Thoracic aorta (tissue), 2 donors: ENCODE results near the gene TNFRSF14. TPM values are rescaled to one million over a fixed set of nuclear protein-coding genes. Genes with fewer than 3 reads are reported as not detected.

Experiments
- ATAC-seq: fragments of 150-250 bp; one replicate; pipeline ENCODE4 v1.8.0; 2017; ENCODE audit warnings: low read depth; ENCODE audit not compliant: insufficient number of reproducible peaks, low FRiP score
- DNase-seq: peaks from one replicate; pipeline ENCODE4 v3.0.0-alpha.2; 2020; ENCODE audit warnings: low spot score
- H3K27ac ChIP-seq, 2 donors: fragments of 200-600 bp; sonication (generic); 1 replicate in 1 of 2; 2 replicates in 1 of 2; pipeline ENCODE4 v1.5.1; 2016; ENCODE audit warnings: mild to moderate bottlenecking in 2 of 2, moderate library complexity in 2 of 2
- H3K27me3 ChIP-seq: fragments of 200-600 bp; sonication (generic); replicated peaks from 2 replicates; pipeline ENCODE4 v1.6.0; 2016; ENCODE audit warnings: mild to moderate bottlenecking; ENCODE audit not compliant: insufficient read depth
- H3K36me3 ChIP-seq: fragments of 200-600 bp; sonication (generic); one replicate; pipeline ENCODE4 v1.5.1; 2016
- H3K4me1 ChIP-seq, 2 donors: fragments of 200-600 bp; sonication (generic); 1 replicate in 1 of 2; 2 replicates in 1 of 2; pipeline versions ENCODE4 v1.5.1 to v1.6.0; 2016; ENCODE audit warnings: low read depth in 2 of 2, mild to moderate bottlenecking in 1 of 2; ENCODE audit not compliant: control insufficient read depth in 1 of 2
- H3K4me3 ChIP-seq: fragments of 200-600 bp; sonication (generic); 2 replicates; pipeline ENCODE4 v1.5.1; 2016; ENCODE audit warnings: mild to moderate bottlenecking
- H3K9me3 ChIP-seq: fragments of 200-600 bp; sonication (generic); 2 replicates; pipeline ENCODE4 v1.5.1; 2016
- CTCF ChIP-seq: fragments of 200-600 bp; sonication (generic); IDR thresholded peaks from one replicate; pipeline ENCODE4 v1.5.1; 2019; ENCODE audit warnings: antibody characterized with exemption
- total RNA-seq, 2 donors: library from RNA; depleted of rRNA; stranded (reverse); fragments of >200 nt; gene quantifications; one replicate each; pipeline versions ENCODE4 v1.1.0 to v1.2.3, GENCODE V29; 2016

TNFRSF14 gene
- total RNA-seq, 2 donors from 2014 or later = 29.6 to 55.6 TPM

GRCh38 chr1:2557482-2558400, 1.6 kb downstream of the TNFRSF14 start:
- no peak for TF ChIP-seq CTCF
- Histone ChIP-seq H3K4me3 (peak overlapping the region; percentile 95), H3K27ac (no peak overlapping the region), H3K4me1 (peaks cover 15 to 28% of the 10 kb centered on the region in 2 donors), H3K9me3 (no peaks in the 10 kb centered on the region), H3K36me3 (no peaks in the 10 kb centered on the region), H3K27me3 (no peaks in the 10 kb centered on the region)
- DNase-seq (no peak), ATAC-seq (no peak)

- DNase-seq (no peak), ATAC-seq (no peak)
- Histone ChIP-seq H3K36me3 (no peaks in the 10 kb centered on the region), H3K27ac (no peak overlapping the region), H3K4me3 (no peak overlapping the region), H3K4me1 (peaks cover 15 to 28% of the 10 kb centered on the region in 2 donors), H3K9me3 (no peaks in the 10 kb centered on the region), H3K27me3 (no peaks in the 10 kb centered on the region)
- no peak for TF ChIP-seq CTCF
Measured at GRCh38 chr1:2558420-2558819, 2.2 kb downstream of the TNFRSF14 start.

- Histone ChIP-seq H3K27ac (no peak overlapping the region), H3K4me3 (no peak overlapping the region), H3K9me3 (no peaks in the 10 kb centered on the region), H3K27me3 (no peaks in the 10 kb centered on the region), H3K4me1 (peaks cover 15 to 28% of the 10 kb centered on the region in 2 donors), H3K36me3 (no peaks in the 10 kb centered on the region)
- no peak for ATAC-seq
- no peak for TF ChIP-seq CTCF
- DNase-seq = no peak
Measured at GRCh38 chr1:2558861-2559260, 2.7 kb downstream of the TNFRSF14 start.

GRCh38 chr1:2559509-2560298, 3.5 kb downstream of the TNFRSF14 start:
- DNase-seq (no peak), ATAC-seq (no peak)
- H3K27me3 ChIP-seq = no peaks in the 10 kb centered on the region
- H3K9me3 ChIP-seq = no peaks in the 10 kb centered on the region
- no peak overlapping the region for H3K27ac ChIP-seq
- H3K4me3 ChIP-seq = no peak overlapping the region
- TF ChIP-seq CTCF = no peak
- H3K4me1 ChIP-seq = peaks cover 15 to 28% of the 10 kb centered on the region in 2 donors
- no peaks in the 10 kb centered on the region for H3K36me3 ChIP-seq
